Midbrain (tissue), 1 donor: ENCODE results near the gene CXCL5.
"Not testable (repeated sequence)": the region's sequence is repeated elsewhere in the genome, so short reads cannot be mapped to it uniquely, and the experiment has no call there.

Source experiments
- DNase-seq: peaks from one replicate; lab custom pipeline; 2025; lab: John Stamatoyannopoulos, UW

The CXCL5 gene

GRCh38 chr4:73970945-73971344 is 27.5 kb downstream of the CXCL5 start:
- DNase-seq = no peak

GRCh38 chr4:73970011-73970410 is 28.5 kb downstream of the CXCL5 start:
- no peak for DNase-seq

GRCh38 chr4:73967866-73968265 is 30.6 kb downstream of the CXCL5 start:
- DNase-seq = no peak

- no peak for DNase-seq
Measured at GRCh38 chr4:73964862-73965611, 33.4 kb downstream of the CXCL5 start.

- DNase-seq = no peak
Measured at GRCh38 chr4:73962724-73963123, 35.8 kb downstream of the CXCL5 start.

- not testable (repeated sequence) for DNase-seq
Measured at GRCh38 chr4:73959041-73959440, 39.4 kb downstream of the CXCL5 start.

- DNase-seq = no peak
Measured at GRCh38 chr4:73952352-73952751, 46.1 kb downstream of the CXCL5 start.

GRCh38 chr4:73950376-73950920 is 48.0 kb downstream of the CXCL5 start:
- DNase-seq = not testable (repeated sequence)

- DNase-seq = no peak
Measured at GRCh38 chr4:73948990-73949706, 49.3 kb downstream of the CXCL5 start.

GRCh38 chr4:73948291-73948690 is 50.2 kb downstream of the CXCL5 start:
- DNase-seq = no peak

GRCh38 chr4:73947239-73947985 is 51.1 kb downstream of the CXCL5 start:
- DNase-seq = no peak

- no peak for DNase-seq
Measured at GRCh38 chr4:73945674-73946449, 52.6 kb downstream of the CXCL5 start.
